H9 (cell line): ENCODE measurements around the gene NOL9. TPM values are rescaled to one million over a fixed set of nuclear protein-coding genes. Genes with fewer than 3 reads are reported as not detected.
A peak's percentile ranks its signal among the peaks of the same experiment; 100 is the strongest.

Experiments
- DNase-seq: peaks from one replicate; pipeline ENCODE4 v3.0.0-alpha.2; 2017
- H2AFZ ChIP-seq: one replicate; pipeline ENCODE4 v1.6.1; 2013; ENCODE audit warnings: mild to moderate bottlenecking, low read length, control low read depth, moderate library complexity
- H2AK5ac ChIP-seq: 2 replicates; pipeline ENCODE4 v1.6.1; 2013; ENCODE audit warnings: low read length, control low read depth, mixed read lengths; ENCODE audit not compliant: insufficient read length
- H2BK120ac ChIP-seq: one replicate; pipeline ENCODE4 v1.6.1; 2013; ENCODE audit warnings: low read depth, mild to moderate bottlenecking, low read length, control low read depth, inconsistent platforms; ENCODE audit not compliant: poor library complexity, severe bottlenecking
- H2BK12ac ChIP-seq: 2 replicates; pipeline ENCODE4 v1.6.1; 2013; ENCODE audit warnings: low read length, control low read depth, mixed read lengths, low read depth; ENCODE audit not compliant: insufficient read length
- H2BK15ac ChIP-seq: 2 replicates; pipeline ENCODE4 v1.6.1; 2013; ENCODE audit warnings: low read depth, low read length, control low read depth
- H2BK20ac ChIP-seq: one replicate; pipeline ENCODE4 v1.6.1; 2013; ENCODE audit warnings: low read depth, mild to moderate bottlenecking, low read length, control low read depth, inconsistent platforms; ENCODE audit not compliant: poor library complexity, severe bottlenecking
- H2BK5ac ChIP-seq: 2 replicates; pipeline ENCODE4 v1.6.1; 2013; ENCODE audit warnings: low read length, control low read depth, mixed read lengths; ENCODE audit not compliant: insufficient read length
- H3K14ac ChIP-seq: 2 replicates; pipeline ENCODE4 v1.6.1; 2013; ENCODE audit warnings: low read length, control low read depth; ENCODE audit not compliant: insufficient read depth
- H3K18ac ChIP-seq: 2 replicates; pipeline ENCODE4 v1.6.1; 2013; ENCODE audit warnings: low read depth, mild to moderate bottlenecking, mixed read lengths, low read length, control low read depth; ENCODE audit not compliant: insufficient read length
- H3K23ac ChIP-seq: 2 replicates; pipeline ENCODE4 v1.6.1; 2013; ENCODE audit warnings: low read length, control low read depth, mixed read lengths, low read depth; ENCODE audit not compliant: insufficient read length
- H3K23me2 ChIP-seq: 2 replicates; pipeline ENCODE4 v1.6.1; 2013; ENCODE audit warnings: low read depth, mild to moderate bottlenecking, mixed read lengths, low read length, control low read depth; ENCODE audit not compliant: insufficient read length, poor library complexity, severe bottlenecking
- H3K27ac ChIP-seq: 2 replicates; pipeline ENCODE4 v1.5.1; 2013; ENCODE audit warnings: low read length, control low read depth, mixed read lengths, low read depth; ENCODE audit not compliant: insufficient read length
- H3K27me3 ChIP-seq: 2 replicates; pipeline ENCODE4 v1.6.1; 2013; ENCODE audit warnings: low read length, control low read depth, inconsistent platforms; ENCODE audit not compliant: insufficient read depth
- H3K4ac ChIP-seq: 2 replicates; pipeline ENCODE4 v1.6.1; 2013; ENCODE audit warnings: low read depth, mild to moderate bottlenecking, control low read depth, inconsistent platforms, low read length, moderate library complexity
- H3K4me1 ChIP-seq: 2 replicates; pipeline ENCODE4 v1.6.1; 2013; ENCODE audit warnings: low read length, control low read depth, inconsistent platforms; ENCODE audit not compliant: insufficient read depth
- H3K4me2 ChIP-seq: 2 replicates; pipeline ENCODE4 v1.6.1; 2013; ENCODE audit warnings: low read length, control low read depth, mixed read lengths; ENCODE audit not compliant: insufficient read length, insufficient read depth
- H3K56ac ChIP-seq: 2 replicates; pipeline ENCODE4 v1.6.1; 2013; ENCODE audit warnings: low read depth, mild to moderate bottlenecking, mixed read lengths, low read length, control low read depth; ENCODE audit not compliant: insufficient read length
- H3K79me1 ChIP-seq: 2 replicates; pipeline ENCODE4 v1.6.1; 2013; ENCODE audit warnings: low read depth, mild to moderate bottlenecking, moderate library complexity, low read length, control low read depth, inconsistent platforms; ENCODE audit not compliant: insufficient read depth, poor library complexity, severe bottlenecking
- H3K79me2 ChIP-seq: 2 replicates; pipeline ENCODE4 v1.6.1; 2013; ENCODE audit warnings: low read length, control low read depth, inconsistent platforms; ENCODE audit not compliant: insufficient read depth
- H3K9ac ChIP-seq: 2 replicates; pipeline ENCODE4 v1.6.1; 2013; ENCODE audit warnings: low read length, control low read depth, mixed read lengths; ENCODE audit not compliant: insufficient read length; ENCODE audit errors: extremely low read depth
- H3K9me3 ChIP-seq: one replicate; pipeline ENCODE4 v1.6.1; 2013; ENCODE audit warnings: low read depth, low read length, inconsistent platforms; ENCODE audit not compliant: control insufficient read depth
- H3T11ph ChIP-seq: one replicate; pipeline ENCODE4 v1.6.1; 2013; ENCODE audit warnings: mild to moderate bottlenecking, low read length, control low read depth, inconsistent platforms
- H4K20me1 ChIP-seq: one replicate; pipeline ENCODE4 v1.6.1; 2013; ENCODE audit not compliant: control insufficient read depth, insufficient read length, insufficient read depth
- H4K5ac ChIP-seq: 2 replicates; pipeline ENCODE4 v1.6.1; 2013; ENCODE audit warnings: low read depth, mild to moderate bottlenecking, mixed read lengths, low read length, control low read depth; ENCODE audit not compliant: insufficient read length
- H4K8ac ChIP-seq: replicated peaks from 2 replicates; pipeline ENCODE4 v1.6.1; 2013; ENCODE audit warnings: low read length, control low read depth, mixed read lengths, low read depth; ENCODE audit not compliant: insufficient read length
- H4K91ac ChIP-seq: 2 replicates; pipeline ENCODE4 v1.6.1; 2013; ENCODE audit warnings: low read depth, mild to moderate bottlenecking, moderate library complexity, mixed read lengths, low read length, control low read depth; ENCODE audit not compliant: insufficient read length
- H3K27ac Mint-ChIP-seq, 3 experiments: 2 replicates in 2 of 3; 3 replicates in 1 of 3; pipeline ENCODE4 v1.8.0; 2020 to 2021; ENCODE audit warnings: mixed read lengths in 3 of 3, mild to moderate bottlenecking in 1 of 3, moderate library complexity in 1 of 3
- H3K27me3 Mint-ChIP-seq: 2 replicates; pipeline ENCODE4 v1.8.0; 2021; ENCODE audit warnings: low read depth, mild to moderate bottlenecking, moderate library complexity, mixed read lengths
- H3K36me3 Mint-ChIP-seq, 3 experiments: 2 replicates in 2 of 3; 3 replicates in 1 of 3; pipeline ENCODE4 v1.8.0; 2020 to 2021; ENCODE audit warnings: low read depth in 3 of 3, mixed read lengths in 3 of 3; ENCODE audit not compliant: insufficient read depth in 1 of 3
- H3K4me1 Mint-ChIP-seq, 2 experiments: 2 replicates each; pipeline ENCODE4 v1.8.0; 2020; ENCODE audit warnings: mixed read lengths in 2 of 2
- H3K4me3 Mint-ChIP-seq, 2 experiments: 2 replicates in 1 of 2; 3 replicates in 1 of 2; pipeline ENCODE4 v1.8.0; 2020 to 2021; ENCODE audit warnings: mild to moderate bottlenecking in 2 of 2, mixed read lengths in 2 of 2, moderate library complexity in 1 of 2
- H3K9me3 Mint-ChIP-seq, 2 experiments: 2 replicates in 1 of 2; 3 replicates in 1 of 2; pipeline ENCODE4 v1.8.0; 2020; ENCODE audit warnings: mild to moderate bottlenecking in 2 of 2, mixed read lengths in 2 of 2, moderate library complexity in 1 of 2
- CTCF ChIP-seq: fragments of 200-600 bp; sonication (generic); conservative IDR thresholded peaks from 3 replicates; pipeline ENCODE4 v1.8.0; 2021; ENCODE audit warnings: antibody characterized with exemption, mild to moderate bottlenecking
- WGBS: extraction: QIAGEN DNeasy Blood & Tissue Kit; methylation state at CpG from one replicate; pipeline ENCODE4 v1.1.7; 2013; ENCODE audit warnings: missing lambda C conversion rate, low lambda C conversion rate, mixed read lengths; ENCODE audit not compliant: insufficient read length; ENCODE audit errors: extremely low coverage; 5-methylcytosine and 5-hydroxymethylcytosine counted together
- total RNA-seq: library from RNA; stranded (reverse); gene quantifications from 2 replicates; pipeline ENCODE4 v1.2.1, GENCODE V29; 2021

Gene NOL9
- total RNA-seq, 1 experiment from 2014 or later = 50.4 TPM

GRCh38 chr1:6499296-6499695, 55.0 kb downstream of the NOL9 start:
- peaks cover 38% of the 10 kb centered on the region for H3K27me3 Mint-ChIP-seq
- no peak overlapping the region for H3K27ac ChIP-seq

More at GRCh38 chr1:6499296-6499695, 55.0 kb downstream of the NOL9 start:
- H4K5ac ChIP-seq = no peak overlapping the region
- H2BK12ac ChIP-seq = no peak overlapping the region
- Mint-ChIP-seq H3K27ac (no peak overlapping the region), H3K4me1 (peaks cover 18 to 19% of the 10 kb centered on the region in 2 experiments), H3K4me3 (peak overlapping the region in 1 of 2 experiments; percentile 23; a peak in 2 of 5 replicates), H3K9me3 (no peaks in the 10 kb centered on the region), H3K36me3 (peaks cover 0 to 4% (median 0%) of the 10 kb centered on the region in 3 experiments; a peak in 2 of 7 replicates)
- H4K20me1 ChIP-seq = no peaks in the 10 kb centered on the region
- H3K23me2 ChIP-seq = peaks cover 9% of the 10 kb centered on the region
- H4K91ac ChIP-seq = no peak overlapping the region
- WGBS = no CpG with 5 or more reads among the region's 4 CpGs
- H3K14ac ChIP-seq = no peak overlapping the region
- TF ChIP-seq CTCF = no peak
- no peak overlapping the region for H2BK15ac ChIP-seq
- H3K18ac ChIP-seq = no peak overlapping the region
- no peaks in the 10 kb centered on the region for H3K79me2 ChIP-seq
- H3K4ac ChIP-seq = no peak overlapping the region
- H2AK5ac ChIP-seq = no peak overlapping the region
- H3K27me3 ChIP-seq = no peaks in the 10 kb centered on the region
- H2BK5ac ChIP-seq = no peak overlapping the region
- H3K4me2 ChIP-seq = no peak overlapping the region
- H3K23ac ChIP-seq = no peak overlapping the region
- H2AFZ ChIP-seq = no peak overlapping the region
- H3K9ac ChIP-seq = no peak overlapping the region
- no peak overlapping the region for H3K56ac ChIP-seq
- no peak overlapping the region for H2BK20ac ChIP-seq
- H2BK120ac ChIP-seq = no peak overlapping the region
- peaks cover 4% of the 10 kb centered on the region; the same call in 1 of the 2 replicates for H3K4me1 ChIP-seq
- no peaks in the 10 kb centered on the region for H3K79me1 ChIP-seq
- H3K9me3 ChIP-seq = no peaks in the 10 kb centered on the region
- no peak for DNase-seq
- H3T11ph ChIP-seq = no peak overlapping the region
- H4K8ac ChIP-seq = no peak overlapping the region
